Activated naive CD4-positive, alpha-beta T cell treated with anti-CD3 and anti-CD28 coated beads, Interleukin-2, amount 50 U/mL, for 72 hours (primary cell): ENCODE data around the gene CENPC. TPM values are rescaled to one million over a fixed set of nuclear protein-coding genes. Genes with fewer than 3 reads are reported as not detected.
"Not testable (repeated sequence)": the region's sequence is repeated elsewhere in the genome, so short reads cannot be mapped to it uniquely, and the experiment has no call there.

Experiments used
- ATAC-seq, 2 donors: fragments of 150-1000 bp; cut with Tn5 transposase; 2 replicates each; pipeline ENCODE4 v1.10.0; 2021; ENCODE audit warnings: mild to moderate bottlenecking in 2 of 2, moderate library complexity in 2 of 2
- DNase-seq, 2 donors: peaks; one replicate each; pipeline ENCODE4 v3.0.0; 2021 to 2022; ENCODE audit warnings: low spot score in 2 of 2
- H3K27ac Mint-ChIP-seq, 2 donors: one replicate each; pipeline ENCODE4 v1.8.0; 2022; ENCODE audit warnings: mild to moderate bottlenecking in 2 of 2, mixed read lengths in 2 of 2
- H3K36me3 Mint-ChIP-seq, 2 donors: one replicate each; pipeline ENCODE4 v1.8.0; 2022; ENCODE audit warnings: mixed read lengths in 2 of 2
- H3K9me3 Mint-ChIP-seq, 2 donors: one replicate each; pipeline ENCODE4 v1.8.0; 2022; ENCODE audit warnings: mixed read lengths in 2 of 2
- total RNA-seq, 2 donors: library from RNA; stranded (reverse); gene quantifications; one replicate each; pipeline ENCODE4 v1.2.3, GENCODE V29; 2022

CENPC gene
- total RNA-seq, 2 donors from 2014 or later, result 34.7 to 74.0 TPM

DNA sequence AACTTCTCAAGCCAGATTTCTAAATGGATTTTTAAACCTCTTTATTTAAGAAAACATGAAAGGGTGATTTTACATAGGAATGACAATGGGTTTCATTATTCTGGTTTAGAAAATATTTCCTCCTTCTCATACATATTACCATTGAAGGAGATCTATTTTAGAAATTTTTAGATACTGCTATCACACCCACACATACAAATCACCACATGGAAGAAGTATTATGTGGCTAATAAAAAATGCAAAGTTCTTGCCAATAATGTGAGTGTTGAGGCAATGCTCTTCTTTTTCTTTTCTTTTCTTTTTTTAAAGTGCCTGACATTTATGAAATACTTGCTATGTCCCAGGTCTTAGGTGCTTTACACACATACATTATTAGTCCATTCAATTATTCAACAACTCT lies 20.0 kb upstream of the CENPC start:
- no peak for ATAC-seq
- H3K27ac Mint-ChIP-seq, result no peak overlapping the region
- peaks cover 0 to 8% of the 10 kb centered on the region in 2 donors for H3K9me3 Mint-ChIP-seq
- peaks cover 0 to 11% of the 10 kb centered on the region in 2 donors for H3K36me3 Mint-ChIP-seq
- no peak for DNase-seq

DNA sequence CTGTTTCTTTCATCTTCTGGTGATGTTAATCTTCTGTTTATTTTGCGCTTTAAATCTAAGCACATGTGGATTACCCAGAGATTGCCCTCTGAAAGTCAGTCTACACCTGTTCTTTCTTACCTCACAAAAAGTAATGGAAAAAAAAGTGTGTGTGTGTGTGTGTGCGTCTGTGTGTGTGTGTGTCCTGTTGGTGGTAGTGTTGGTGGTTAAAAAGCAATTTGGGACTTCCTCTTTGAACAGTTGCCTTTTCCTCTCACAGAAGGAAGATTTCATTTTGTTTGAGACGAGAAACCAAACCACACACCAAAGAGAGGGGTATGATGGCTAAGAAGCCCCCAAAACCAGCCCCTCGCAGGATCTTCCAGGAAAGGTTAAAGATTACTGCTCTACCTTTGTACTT lies 13.2 kb upstream of the CENPC start, which contains the start of gene STAP1:
STAP1 (plus strand) TSS at position 235 of the 400 bp plus-strand sequence; CDS start at position 318, 83 bp downstream.
- Mint-ChIP-seq H3K9me3 (peaks cover 0 to 8% of the 10 kb centered on the region in 2 donors), H3K27ac (peak within 1 kb of the TSS; percentile 62 to 86), H3K36me3 (peaks cover 0 to 6% of the 10 kb centered on the region in 2 donors)
- no peak for DNase-seq
- peak; percentile 58 to 79 for ATAC-seq

- peaks cover 0 to 7% of the 10 kb centered on the region in 2 donors for H3K9me3 Mint-ChIP-seq
- peaks cover 0 to 3% of the 10 kb centered on the region in 2 donors for H3K36me3 Mint-ChIP-seq
- no peak overlapping the region for H3K27ac Mint-ChIP-seq
Measured at GRCh38 chr4:67556436-67556835, 11.1 kb upstream of the CENPC start.

DNA sequence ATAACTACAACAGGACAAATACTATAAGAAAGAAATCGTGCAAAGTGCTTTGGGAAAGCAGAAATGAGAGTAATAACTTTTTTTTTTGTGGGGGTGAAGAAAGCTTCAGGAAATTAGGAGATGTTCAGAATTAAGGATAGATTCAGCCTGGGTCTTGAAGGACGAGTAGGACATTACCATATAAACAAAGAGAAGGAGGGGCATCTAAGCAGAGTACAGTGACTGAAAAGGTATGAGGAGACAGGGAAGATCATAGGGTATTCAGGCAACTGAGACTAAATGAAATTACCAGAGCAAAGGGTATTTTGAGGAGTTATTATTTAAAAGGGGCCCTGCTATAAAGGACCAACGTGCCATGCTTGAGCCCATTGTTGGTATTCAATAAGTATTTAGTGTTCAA lies 10.1 kb upstream of the CENPC start:
- no peak overlapping the region for H3K27ac Mint-ChIP-seq
- H3K9me3 Mint-ChIP-seq, result no peaks in the 10 kb centered on the region
- H3K36me3 Mint-ChIP-seq, result no peaks in the 10 kb centered on the region
- no peak for DNase-seq
- ATAC-seq, result no peak

More at GRCh38 chr4:67556436-67556835, 11.1 kb upstream of the CENPC start:
- no peak for DNase-seq
- no peak for ATAC-seq

GRCh38 chr4:67554096-67554495 lies 8.8 kb upstream of the CENPC start:
- Mint-ChIP-seq H3K27ac (no peak overlapping the region), H3K9me3 (no peaks in the 10 kb centered on the region), H3K36me3 (no peaks in the 10 kb centered on the region)
- DNase-seq (no peak), ATAC-seq (no peak)

DNA sequence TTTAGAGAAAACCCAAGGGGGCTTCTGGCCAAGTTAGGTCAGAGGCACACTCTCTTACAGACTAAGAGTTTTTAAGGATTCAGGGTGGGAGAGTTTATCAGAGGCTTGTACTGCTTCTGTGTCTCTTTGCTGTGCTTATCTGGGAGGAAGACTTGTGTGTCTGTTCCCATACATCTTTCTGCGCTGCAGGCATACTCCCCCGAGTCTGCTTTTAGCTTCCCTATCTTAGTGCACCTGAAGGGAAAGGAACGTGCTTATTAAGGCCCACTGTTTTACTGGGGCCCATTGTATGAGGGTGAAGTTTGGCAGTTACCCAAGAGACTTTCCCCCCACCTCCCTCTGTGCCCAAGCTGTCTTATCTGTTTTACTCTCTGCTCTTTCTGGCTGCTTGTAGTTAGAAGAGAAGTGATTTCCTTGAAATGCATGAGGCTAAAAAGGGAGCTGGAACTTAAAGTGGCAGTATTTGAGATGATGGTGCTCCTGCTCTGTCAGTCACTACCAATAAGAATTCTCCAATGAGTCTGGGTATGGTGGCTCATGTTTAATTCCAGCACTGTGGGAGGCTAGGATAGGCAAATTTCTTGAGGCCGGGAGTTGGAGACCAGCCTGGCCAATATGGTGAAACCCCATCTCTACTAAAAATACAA lies 7.0 kb upstream of the CENPC start:
- not testable (repeated sequence) for ATAC-seq, H3K36me3 Mint-ChIP-seq, DNase-seq, H3K9me3 Mint-ChIP-seq
- H3K27ac Mint-ChIP-seq, result peak overlapping the region in 1 of 2 donors; percentile 6

DNA sequence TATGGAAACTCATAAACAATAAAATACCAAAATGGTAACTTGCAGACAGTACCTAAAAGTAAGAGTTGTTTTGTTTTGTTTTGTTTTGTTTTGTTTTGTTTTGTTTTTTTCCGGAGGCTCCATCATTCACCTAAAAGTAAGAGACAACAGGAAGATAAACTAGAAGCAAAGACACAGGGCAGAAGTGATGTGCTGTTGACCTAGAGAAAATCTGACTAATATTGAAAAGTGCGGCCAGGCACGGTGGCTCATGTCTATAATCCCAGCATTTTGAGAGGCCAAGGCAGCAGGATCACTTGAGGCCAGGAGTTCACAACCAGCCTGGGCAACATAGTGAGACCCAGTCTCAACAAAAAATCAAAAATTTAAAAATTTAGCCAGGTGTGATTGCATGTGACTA lies 5.6 kb upstream of the CENPC start:
- no peak for DNase-seq
- H3K36me3 Mint-ChIP-seq, result no peaks in the 10 kb centered on the region
- H3K9me3 Mint-ChIP-seq, result no peaks in the 10 kb centered on the region
- no peak overlapping the region for H3K27ac Mint-ChIP-seq
- ATAC-seq, result no peak

DNA sequence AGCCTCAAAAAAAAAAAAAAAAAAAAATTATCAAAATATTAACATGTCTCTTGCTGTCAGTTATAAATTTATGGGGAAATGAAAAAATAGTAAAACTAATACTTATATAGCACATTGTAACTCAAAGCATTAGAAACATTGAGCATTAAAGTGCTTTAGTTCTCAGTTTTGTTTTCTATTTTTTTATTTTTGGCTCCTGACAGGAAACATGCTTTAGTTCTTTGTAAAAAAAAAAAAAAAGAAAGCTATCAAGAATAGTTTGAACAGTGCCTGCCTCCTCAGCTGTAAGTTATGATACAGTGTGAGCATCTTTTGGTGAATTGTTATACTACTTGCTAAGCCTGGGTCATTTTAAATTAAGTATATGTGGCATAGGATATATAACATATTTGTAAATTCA lies 5.1 kb upstream of the CENPC start:
- no peaks in the 10 kb centered on the region for H3K9me3 Mint-ChIP-seq
- H3K36me3 Mint-ChIP-seq, result no peaks in the 10 kb centered on the region
- H3K27ac Mint-ChIP-seq, result no peak overlapping the region
- ATAC-seq, result no peak
- DNase-seq, result no peak

GRCh38 chr4:67549123-67549522 lies 3.8 kb upstream of the CENPC start:
- ATAC-seq, result no peak
- H3K9me3 Mint-ChIP-seq, result no peaks in the 10 kb centered on the region
- no peak for DNase-seq
- no peak overlapping the region for H3K27ac Mint-ChIP-seq
- peaks cover 9 to 11% of the 10 kb centered on the region in 2 donors for H3K36me3 Mint-ChIP-seq

DNA sequence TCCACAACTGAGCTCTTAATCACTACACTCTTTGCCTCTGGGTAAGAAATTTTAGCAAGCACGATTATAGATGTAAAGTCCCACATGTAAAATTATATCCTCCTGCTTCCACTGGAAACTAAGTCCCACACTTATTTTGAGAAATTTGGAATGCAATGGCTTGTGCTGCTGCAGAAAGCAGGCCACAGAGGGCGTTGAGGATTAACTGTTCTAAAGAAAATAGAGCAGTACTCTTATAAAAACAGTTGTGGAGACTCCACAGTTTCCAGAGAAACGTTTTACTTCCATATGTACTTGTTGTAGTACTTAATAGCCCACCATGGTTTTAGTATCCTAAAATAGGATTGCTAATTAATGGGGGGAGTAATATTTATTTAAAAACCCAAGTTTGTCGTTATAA lies 1.7 kb upstream of the CENPC start:
- no peak for DNase-seq
- ATAC-seq, result no peak
- H3K9me3 Mint-ChIP-seq, result no peaks in the 10 kb centered on the region
- H3K27ac Mint-ChIP-seq, result no peak overlapping the region
- peaks cover 10 to 24% of the 10 kb centered on the region in 2 donors for H3K36me3 Mint-ChIP-seq

DNA sequence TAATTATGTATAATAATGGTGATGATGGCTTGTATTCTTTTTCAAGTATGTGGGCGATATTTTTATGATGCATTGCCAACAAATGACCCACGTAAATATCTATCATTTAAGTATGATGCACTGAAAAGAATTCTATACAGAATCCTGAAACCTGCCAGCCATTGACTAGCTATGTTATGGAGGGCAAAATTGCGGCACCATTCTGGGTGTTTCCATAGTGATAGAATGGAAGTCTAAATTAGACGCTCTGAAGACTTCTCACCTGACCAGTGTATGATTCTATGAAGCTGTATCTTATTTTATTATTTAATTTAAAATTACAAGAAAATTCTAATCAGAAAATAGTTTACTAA lies 677 bp upstream of the CENPC start:
- ATAC-seq, result no peak
- no peak for DNase-seq
- H3K9me3 Mint-ChIP-seq, result no peaks in the 10 kb centered on the region
- H3K36me3 Mint-ChIP-seq, result peaks cover 16 to 24% of the 10 kb centered on the region in 2 donors
- peak overlapping the region in 1 of 2 donors; percentile 95 for H3K27ac Mint-ChIP-seq

DNA sequence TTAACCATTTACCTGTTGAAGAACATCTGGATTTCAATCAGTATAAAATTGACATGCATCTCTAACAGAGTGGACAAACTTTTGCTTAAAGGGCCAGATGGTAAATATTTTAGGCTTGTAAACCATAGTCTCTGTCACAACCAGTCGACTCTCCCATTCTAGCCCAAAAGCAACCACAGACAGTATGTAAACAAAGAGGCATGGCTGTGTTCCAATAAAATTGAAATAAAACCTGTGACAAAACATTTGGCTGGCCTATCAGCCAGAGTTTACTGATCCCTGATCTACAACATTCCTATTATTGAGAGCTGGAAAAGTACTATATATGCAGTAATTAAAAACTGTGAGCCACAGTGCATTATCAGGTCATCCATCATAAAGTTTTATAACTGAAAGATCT lies 3.2 kb downstream of the CENPC start:
- Mint-ChIP-seq H3K9me3 (no peaks in the 10 kb centered on the region), H3K27ac (no peak overlapping the region)

GRCh38 chr4:67539830-67540229 lies 5.5 kb downstream of the CENPC start:
- no peak overlapping the region for H3K27ac Mint-ChIP-seq
- peaks cover 0 to 5% of the 10 kb centered on the region in 2 donors for H3K9me3 Mint-ChIP-seq
- ATAC-seq (no peak), DNase-seq (no peak)
- peaks cover 30 to 46% of the 10 kb centered on the region in 2 donors for H3K36me3 Mint-ChIP-seq

More for the DNA sequence above, 3.2 kb downstream of the CENPC start:
- DNase-seq, result no peak
- peaks cover 22 to 36% of the 10 kb centered on the region in 2 donors for H3K36me3 Mint-ChIP-seq
- no peak for ATAC-seq

- peak in 1 of 2 donors; percentile 32 for ATAC-seq
- Mint-ChIP-seq H3K36me3 (peaks cover 41 to 67% of the 10 kb centered on the region in 2 donors), H3K9me3 (peaks cover 6 to 16% of the 10 kb centered on the region in 2 donors), H3K27ac (no peak overlapping the region)
- no peak for DNase-seq
Measured at GRCh38 chr4:67535280-67535840, 9.9 kb downstream of the CENPC start.

GRCh38 chr4:67533112-67533511 lies 12.2 kb downstream of the CENPC start:
- H3K36me3 Mint-ChIP-seq, result peaks cover 35 to 68% of the 10 kb centered on the region in 2 donors
- peaks cover 6 to 16% of the 10 kb centered on the region in 2 donors for H3K9me3 Mint-ChIP-seq
- no peak for DNase-seq
- no peak for ATAC-seq
- no peak overlapping the region for H3K27ac Mint-ChIP-seq

DNA sequence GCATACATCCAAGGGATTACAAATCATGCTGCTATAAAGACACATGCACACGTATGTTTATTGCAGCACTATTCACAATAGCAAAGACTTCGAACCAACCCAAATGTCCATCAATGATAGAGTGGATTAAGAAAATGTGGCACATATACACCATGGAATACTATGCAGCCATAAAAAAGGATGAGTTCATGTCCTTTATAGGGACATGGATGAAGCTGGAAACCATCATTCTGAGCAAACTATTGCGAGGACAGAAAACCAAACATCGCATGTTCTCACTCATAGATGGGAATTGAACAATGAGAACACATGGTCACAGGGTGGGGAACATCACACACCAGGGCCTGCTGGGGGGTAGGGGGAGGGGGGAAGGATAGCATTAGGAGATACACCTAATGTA lies 12.9 kb downstream of the CENPC start:
- Mint-ChIP-seq H3K9me3 (peaks cover 6 to 16% of the 10 kb centered on the region in 2 donors), H3K36me3 (peaks cover 35 to 68% of the 10 kb centered on the region in 2 donors)
- H3K27ac Mint-ChIP-seq, ATAC-seq, DNase-seq: not testable (repeated sequence)

GRCh38 chr4:67531379-67531962 lies 13.8 kb downstream of the CENPC start:
- H3K36me3 Mint-ChIP-seq, result peaks cover 39 to 73% of the 10 kb centered on the region in 2 donors
- H3K9me3 Mint-ChIP-seq, result peaks cover 9 to 16% of the 10 kb centered on the region in 2 donors
- H3K27ac Mint-ChIP-seq, result no peak overlapping the region
- ATAC-seq, result no peak
- no peak for DNase-seq
